ENCODE measurements around the gene TRAF4. TPM values are rescaled to one million over a fixed set of nuclear protein-coding genes. Genes with fewer than 3 reads are reported as not detected.

The TRAF4 gene
- total RNA-seq, 2 experiments from 2014 or later = 96.5 to 117 TPM

DNA sequence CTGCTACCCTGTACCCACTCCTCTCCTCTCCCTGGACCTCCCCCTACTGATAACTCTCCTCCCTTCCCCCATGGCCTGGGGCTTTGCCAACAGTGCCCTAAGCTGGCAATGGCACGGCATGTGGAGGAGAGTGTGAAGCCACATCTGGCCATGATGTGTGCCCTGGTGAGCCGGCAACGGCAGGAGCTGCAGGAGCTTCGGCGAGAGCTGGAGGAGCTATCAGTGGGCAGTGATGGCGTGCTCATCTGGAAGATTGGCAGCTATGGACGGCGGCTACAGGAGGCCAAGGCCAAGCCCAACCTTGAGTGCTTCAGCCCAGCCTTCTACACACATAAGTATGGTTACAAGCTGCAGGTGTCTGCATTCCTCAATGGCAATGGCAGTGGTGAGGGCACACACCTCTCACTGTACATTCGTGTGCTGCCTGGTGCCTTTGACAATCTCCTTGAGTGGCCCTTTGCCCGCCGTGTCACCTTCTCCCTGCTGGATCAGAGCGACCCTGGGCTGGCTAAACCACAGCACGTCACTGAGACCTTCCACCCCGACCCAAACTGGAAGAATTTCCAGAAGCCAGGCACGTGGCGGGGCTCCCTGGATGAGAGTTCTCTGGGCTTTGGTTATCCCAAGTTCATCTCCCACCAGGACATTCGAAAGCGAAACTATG is 5.2 kb downstream of the TRAF4 start:
- Mint-ChIP-seq H3K36me3 (ENCODE audit: low read depth) (peaks cover 57% of the 10 kb centered on the region), H3K9me3 (ENCODE audit: low read depth) (no peaks in the 10 kb centered on the region), H3K4me3 (no peak overlapping the region), H3K4me1 (peaks cover 43% of the 10 kb centered on the region), H3K27me3 (no peaks in the 10 kb centered on the region), H3K27ac (peak overlapping the region; percentile 43)
- ChIA-PET CTCF (interaction anchor here (0.6 to 11.0 kb wide), 10 partner anchors 14 to 216 kb away, joined by 3 to 294 read pairs (median 5); partner anchors contain the start of genes FAM222B, NEK8, RPL23A and TLCD1), POLR2A (interaction anchor here (9.6 kb wide), 1 partner anchor 22 kb away, joined by 111 read pairs; the partner anchor contains the start of genes NEK8 and TLCD1)
- no peak for ATAC-seq
- intact Hi-C loops (cut with DNase I, micrococcal nuclease) = no loop called here
- no peak for DNase-seq

- Mint-ChIP-seq H3K4me1 (peaks cover 43% of the 10 kb centered on the region), H3K4me3 (no peak overlapping the region), H3K27me3 (no peaks in the 10 kb centered on the region), H3K27ac (peak overlapping the region; percentile 60), H3K9me3 (ENCODE audit: low read depth) (no peaks in the 10 kb centered on the region), H3K36me3 (ENCODE audit: low read depth) (peaks cover 55% of the 10 kb centered on the region)
- ATAC-seq = peak; percentile 3
- no peak for DNase-seq
- ChIA-PET POLR2A (interaction anchor here (0.6 to 9.6 kb wide), 3 partner anchors 14 to 23 kb away, joined by 3 to 111 read pairs (median 3); partner anchors contain the start of genes NEK8 and TLCD1), CTCF (interaction anchor here (0.5 to 11.0 kb wide), 28 partner anchors 9 to 1325 kb away, joined by 3 to 294 read pairs (median 4); partner anchors contain the start of genes FAM222B, NEK8, PHF12 and RPL23A)
- intact Hi-C loops (cut with DNase I, micrococcal nuclease) = loop anchor here (1.0 to 5.0 kb wide), 2 partner anchors 22 to 93 kb away; partner anchors contain the start of gene FAM222B (in 1 of the 2)
Observed at GRCh38 chr17:28749516-28750177, 5.8 kb downstream of the TRAF4 start.

- peaks cover 43% of the 10 kb centered on the region for H3K4me1 Mint-ChIP-seq
- peak; percentile 96 for DNase-seq
- ChIA-PET CTCF (interaction anchor here (0.5 to 11.0 kb wide), 28 partner anchors 10 to 1324 kb away, joined by 3 to 294 read pairs (median 3); partner anchors contain the start of genes FAM222B, NEK8, PHF12 and RPL23A), POLR2A (interaction anchor here (0.6 to 9.6 kb wide), 3 partner anchors 13 to 24 kb away, joined by 3 to 111 read pairs (median 3); partner anchors contain the start of genes NEK8 and TLCD1)
- peaks cover 47% of the 10 kb centered on the region for H3K36me3 Mint-ChIP-seq (ENCODE audit: low read depth)
- H3K9me3 Mint-ChIP-seq (ENCODE audit: low read depth) = no peaks in the 10 kb centered on the region
- intact Hi-C loops (cut with DNase I, micrococcal nuclease) = loop anchor here (1.0 to 5.0 kb wide), 2 partner anchors 23 to 92 kb away; partner anchors contain the start of gene FAM222B (in 1 of the 2)
- ATAC-seq = peak; percentile 87
- no peaks in the 10 kb centered on the region for H3K27me3 Mint-ChIP-seq
- peak overlapping the region; percentile 60 for H3K27ac Mint-ChIP-seq
- no peak overlapping the region for H3K4me3 Mint-ChIP-seq
Observed at GRCh38 chr17:28750178-28751047, 6.6 kb downstream of the TRAF4 start.

DNA sequence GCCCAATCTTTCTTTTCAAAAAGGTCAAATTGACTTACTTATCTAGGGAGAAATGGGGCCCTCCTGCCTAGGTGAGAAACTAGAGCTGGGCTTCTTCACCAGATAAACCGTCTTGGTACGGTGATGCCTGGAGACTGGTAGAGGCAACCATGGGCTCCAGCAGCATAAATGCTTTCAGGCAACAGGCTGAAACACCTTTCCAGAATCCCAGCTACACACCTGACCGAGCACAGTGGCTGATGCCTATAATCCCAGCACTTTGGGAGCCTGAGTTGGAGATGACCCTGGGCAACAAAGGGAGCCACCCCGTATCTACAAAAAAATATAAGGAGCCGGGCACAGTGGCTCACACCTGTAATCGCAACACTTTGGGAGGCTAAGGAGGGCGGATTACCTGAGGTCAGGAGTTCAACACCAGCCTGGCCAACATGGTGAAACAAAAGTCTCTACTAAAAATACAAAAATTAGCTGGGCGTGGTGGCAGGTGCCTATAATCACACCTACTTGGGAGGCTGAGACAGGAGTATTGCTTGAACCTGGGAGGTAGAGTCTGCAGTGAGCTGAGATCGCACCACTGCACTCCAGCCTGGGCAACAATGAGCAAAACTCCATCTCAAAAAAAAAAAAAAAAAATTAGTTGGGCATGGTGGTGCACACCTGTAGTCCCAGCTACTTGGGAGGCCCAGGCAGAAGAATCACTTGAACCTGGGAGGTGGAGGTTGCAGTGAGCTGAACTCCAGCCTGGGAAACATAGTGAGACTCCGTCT is 8.0 kb downstream of the TRAF4 start:
- ChIA-PET POLR2A (interaction anchor here (0.5 to 9.6 kb wide), 6 partner anchors 11 to 186 kb away, joined by 3 to 111 read pairs (median 3); partner anchors contain the start of genes NEK8 and TLCD1), CTCF (interaction anchor here (0.6 to 11.0 kb wide), 10 partner anchors 9 to 214 kb away, joined by 3 to 294 read pairs (median 4); partner anchors contain the start of genes NEK8, RPL23A and TLCD1)
- Mint-ChIP-seq H3K36me3 (ENCODE audit: low read depth) (peaks cover 39% of the 10 kb centered on the region), H3K27ac (no peak overlapping the region), H3K9me3 (ENCODE audit: low read depth) (no peaks in the 10 kb centered on the region), H3K27me3 (no peaks in the 10 kb centered on the region), H3K4me3 (no peak overlapping the region), H3K4me1 (peaks cover 33% of the 10 kb centered on the region)
- intact Hi-C loops (cut with DNase I, micrococcal nuclease) = loop anchor here in 1 of 2 experiments (5.0 kb wide), 1 partner anchor 91 kb away; the partner anchor contains the start of gene FAM222B
- ATAC-seq (no peak), DNase-seq (no peak)

DNA sequence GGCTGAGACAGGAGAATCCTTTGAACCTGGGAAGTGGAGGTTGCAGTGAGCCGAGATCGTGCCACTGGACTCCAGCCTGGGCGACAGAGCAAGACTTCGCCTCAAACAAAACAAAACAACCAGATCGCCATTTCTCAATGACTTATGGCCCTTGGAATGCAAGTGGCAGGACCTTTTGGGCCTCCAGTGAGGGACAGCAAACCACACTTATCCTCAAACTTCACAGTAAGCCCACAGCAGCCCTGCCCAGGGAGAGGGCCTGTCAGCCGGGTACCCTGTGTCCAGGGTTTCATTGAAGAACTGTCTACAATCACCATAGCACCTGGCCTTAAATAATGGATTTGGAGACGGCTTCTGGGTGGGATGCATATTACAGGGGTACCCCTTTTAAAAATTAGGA is 11.7 kb downstream of the TRAF4 start:
- ChIA-PET POLR2A (no interaction called here), CTCF (no interaction called here)
- peaks cover 36% of the 10 kb centered on the region for H3K36me3 Mint-ChIP-seq (ENCODE audit: low read depth)
- H3K4me3 Mint-ChIP-seq = no peak overlapping the region
- H3K9me3 Mint-ChIP-seq (ENCODE audit: low read depth) = no peaks in the 10 kb centered on the region
- peaks cover 4% of the 10 kb centered on the region for H3K4me1 Mint-ChIP-seq
- no peak overlapping the region for H3K27ac Mint-ChIP-seq
- no peak for DNase-seq
- ATAC-seq = no peak
- intact Hi-C loops (cut with DNase I, micrococcal nuclease) = no loop called here
- H3K27me3 Mint-ChIP-seq = no peaks in the 10 kb centered on the region

- intact Hi-C loops (cut with DNase I, micrococcal nuclease) = no loop called here
- ChIA-PET POLR2A (no interaction called here), CTCF (interaction anchor here (0.5 to 2.1 kb wide), 4 partner anchors 12 to 55 kb away, joined by 3 to 11 read pairs (median 4); partner anchors contain the start of gene TLCD1)
- peak overlapping the region; percentile 33 for H3K27ac Mint-ChIP-seq
- H3K27me3 Mint-ChIP-seq = no peaks in the 10 kb centered on the region
- ATAC-seq (no peak), DNase-seq (no peak)
- H3K36me3 Mint-ChIP-seq (ENCODE audit: low read depth) = peaks cover 29% of the 10 kb centered on the region
- H3K9me3 Mint-ChIP-seq (ENCODE audit: low read depth) = no peaks in the 10 kb centered on the region
- no peaks in the 10 kb centered on the region for H3K4me1 Mint-ChIP-seq
- H3K4me3 Mint-ChIP-seq = no peak overlapping the region
Observed at GRCh38 chr17:28756049-28756804, 12.4 kb downstream of the TRAF4 start.

DNA sequence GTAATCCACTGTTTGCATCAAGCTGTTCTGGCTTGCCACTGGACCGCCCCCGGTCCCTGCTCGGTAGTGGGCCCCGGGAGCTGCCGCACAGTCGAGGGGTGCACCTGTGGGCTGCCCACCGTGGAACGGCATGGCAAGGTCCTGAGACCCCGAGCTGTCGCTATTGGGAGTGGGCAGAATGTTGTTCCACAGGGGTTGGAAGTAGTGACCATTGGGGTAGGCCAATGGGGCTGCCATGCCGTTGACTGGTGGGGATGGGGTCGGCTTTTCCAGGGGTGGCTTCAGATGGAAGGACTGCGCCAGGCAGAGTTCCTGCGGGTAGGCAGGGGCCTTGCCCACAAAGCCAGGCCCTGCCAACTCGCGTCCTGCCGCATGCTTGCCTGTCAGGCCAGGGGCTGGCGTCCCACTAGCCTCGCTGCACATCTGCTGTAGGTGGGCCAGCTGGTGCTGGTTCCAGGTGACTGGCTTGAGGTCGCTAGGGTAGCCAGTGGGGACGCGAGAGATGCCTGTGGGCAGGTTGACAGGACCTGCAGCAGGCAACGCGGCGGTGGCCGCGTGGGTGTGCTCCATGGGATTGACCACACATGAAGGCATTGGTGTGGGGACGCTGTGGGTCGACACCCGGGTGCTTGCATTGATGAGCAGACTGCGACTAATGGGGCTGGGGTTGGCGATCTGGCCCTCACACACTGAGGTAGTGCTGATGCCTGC is 14.8 kb downstream of the TRAF4 start:
- ATAC-seq (no peak), DNase-seq (no peak)
- intact Hi-C loops (cut with DNase I, micrococcal nuclease) = no loop called here
- Mint-ChIP-seq H3K4me3 (no peak overlapping the region), H3K4me1 (peaks cover 9% of the 10 kb centered on the region), H3K27ac (no peak overlapping the region), H3K36me3 (ENCODE audit: low read depth) (peaks cover 23% of the 10 kb centered on the region), H3K9me3 (ENCODE audit: low read depth) (no peaks in the 10 kb centered on the region), H3K27me3 (no peaks in the 10 kb centered on the region)
- ChIA-PET POLR2A (no interaction called here), CTCF (interaction anchor here (0.6 kb wide), 1 partner anchor 83 kb away, joined by 3 read pairs; no protein-coding TSS in a partner anchor)

- no peak overlapping the region for H3K27ac Mint-ChIP-seq
- H3K27me3 Mint-ChIP-seq = no peaks in the 10 kb centered on the region
- ChIA-PET CTCF (no interaction called here), POLR2A (no interaction called here)
- DNase-seq (no peak), ATAC-seq (no peak)
- intact Hi-C loops (cut with DNase I, micrococcal nuclease) = no loop called here
- H3K36me3 Mint-ChIP-seq (ENCODE audit: low read depth) = peaks cover 25% of the 10 kb centered on the region
- no peaks in the 10 kb centered on the region for H3K9me3 Mint-ChIP-seq (ENCODE audit: low read depth)
- no peak overlapping the region for H3K4me3 Mint-ChIP-seq
- peaks cover 12% of the 10 kb centered on the region for H3K4me1 Mint-ChIP-seq
Observed at GRCh38 chr17:28759256-28759865, 15.6 kb downstream of the TRAF4 start.
